HepG2 (cell line): ENCODE measurements around the gene TIPIN. TPM values are rescaled to one million over a fixed set of nuclear protein-coding genes. Genes with fewer than 3 reads are reported as not detected.

Experiments used
- FLYWCH1 ChIP-seq: sonication (generic); formaldehyde crosslinking; IDR thresholded peaks from 2 replicates; pipeline ENCODE4 v1.8.1; 2023; ENCODE audit warnings: mild to moderate bottlenecking, missing genetic modification reagents
- PRDM10 ChIP-seq: sonication (generic); formaldehyde crosslinking; IDR thresholded peaks from 2 replicates; pipeline ENCODE4 v1.4.0; 2020; ENCODE audit warnings: low read depth, missing genetic modification reagents
- REPIN1 ChIP-seq: sonication (generic); formaldehyde crosslinking; IDR thresholded peaks from 2 replicates; pipeline ENCODE4 v1.8.0; 2022; ENCODE audit warnings: missing genetic modification reagents, low read depth, mild to moderate bottlenecking, borderline replicate concordance
- XRCC5 ChIP-seq: fragments of 200-400 bp; formaldehyde crosslinking; optimal IDR thresholded peaks from 2 replicates; pipeline ENCODE3; 2017; ENCODE audit warnings: mild to moderate bottlenecking, low read length
- ZNF33A ChIP-seq: sonication (generic); formaldehyde crosslinking; IDR thresholded peaks from 2 replicates; pipeline ENCODE4 v1.5.1; 2020; ENCODE audit warnings: missing genetic modification reagents, mild to moderate bottlenecking, moderate library complexity, borderline replicate concordance
- ZNF572 ChIP-seq: sonication (generic); formaldehyde crosslinking; IDR thresholded peaks from 2 replicates; pipeline ENCODE4 v1.5.1; 2020; ENCODE audit warnings: mild to moderate bottlenecking, missing genetic modification reagents
- ZNF589 ChIP-seq: sonication (generic); formaldehyde crosslinking; conservative IDR thresholded peaks from 2 replicates; pipeline ENCODE4 v1.8.0; 2022; ENCODE audit warnings: mild to moderate bottlenecking, moderate library complexity, missing genetic modification reagents
- ZSCAN21 ChIP-seq: sonication (generic); formaldehyde crosslinking; IDR thresholded peaks from 2 replicates; pipeline ENCODE4 v1.8.0; 2022; ENCODE audit warnings: mild to moderate bottlenecking, missing genetic modification reagents, moderate library complexity, borderline replicate concordance
- polyA plus RNA-seq, 8 experiments: library from polyadenylated mRNA; depleted of rRNA in 3 of 8; stranded (reverse) in 7 of 8; unstranded in 1 of 8; fragments of >200 nt; fragmentation: Illumina TruSeq in 4 of 8; extraction: Trizol in 4 of 8; gene quantifications; 2 replicates each; pipeline versions ENCODE4 v1.2.1 to v1.2.3, GENCODE V29; 2011 to 2016; ENCODE audit warnings: low read depth in 4 of 8, missing spikeins in 1 of 8, mixed read lengths in 1 of 8; ENCODE audit not compliant: insufficient read depth in 1 of 8
- total RNA-seq, 5 experiments: library from RNA; depleted of rRNA; stranded (reverse); fragments of >200 nt; fragmentation: Illumina TruSeq; extraction: Trizol; gene quantifications; 2 replicates each; pipeline ENCODE4 v1.2.3, GENCODE V29; 2016; ENCODE audit warnings: low read depth in 1 of 5
- TF ChIP-seq, protein P1 (sequence below): sonication (generic); formaldehyde crosslinking; IDR thresholded peaks from 2 replicates; pipeline ENCODE4 v1.4.0; 2020; ENCODE audit warnings: missing genetic modification reagents, mild to moderate bottlenecking, borderline replicate concordance
- TF ChIP-seq, protein P2 (sequence below): sonication (generic); formaldehyde crosslinking; IDR thresholded peaks from 2 replicates; pipeline ENCODE4 v1.5.1; 2020; ENCODE audit warnings: mild to moderate bottlenecking, missing genetic modification reagents, moderate library complexity

Gene TIPIN
- total and polyA plus RNA-seq, 2 of the 13 experiments (the other 11 are each of a cell fraction or from before 2014, with no cell fraction given) = 2.7 to 28.6 TPM

GRCh38 chr15:66292571-66293418 is 63.7 kb downstream of the TIPIN start (continued):
- 0 out of 2 replicates have a peak, but pooled peaks have one; percentile 7 for TF ChIP-seq REPIN1 (CRISPR knock-in tag)
- TF ChIP-seq, protein P1, sequence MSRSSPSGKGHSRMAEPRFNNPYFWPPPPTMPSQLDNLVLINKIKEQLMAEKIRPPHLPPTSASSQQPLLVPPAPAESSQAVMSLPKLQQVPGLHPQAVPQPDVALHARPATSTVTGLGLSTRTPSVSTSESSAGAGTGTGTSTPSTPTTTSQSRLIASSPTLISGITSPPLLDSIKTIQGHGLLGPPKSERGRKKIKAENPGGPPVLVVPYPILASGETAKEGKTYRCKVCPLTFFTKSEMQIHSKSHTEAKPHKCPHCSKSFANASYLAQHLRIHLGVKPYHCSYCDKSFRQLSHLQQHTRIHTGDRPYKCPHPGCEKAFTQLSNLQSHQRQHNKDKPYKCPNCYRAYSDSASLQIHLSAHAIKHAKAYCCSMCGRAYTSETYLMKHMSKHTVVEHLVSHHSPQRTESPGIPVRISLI = no peak
- TF ChIP-seq ZNF589 (CRISPR knock-in tag) = no peak
- no peak for TF ChIP-seq ZSCAN21 (CRISPR knock-in tag)
- 0 out of 2 replicates have a peak, but pooled peaks have one; percentile 35 for TF ChIP-seq ZNF572 (CRISPR knock-in tag)
- TF ChIP-seq FLYWCH1 (CRISPR knock-in tag) = no peak
- no peak for TF ChIP-seq XRCC5
- TF ChIP-seq, protein P2, sequence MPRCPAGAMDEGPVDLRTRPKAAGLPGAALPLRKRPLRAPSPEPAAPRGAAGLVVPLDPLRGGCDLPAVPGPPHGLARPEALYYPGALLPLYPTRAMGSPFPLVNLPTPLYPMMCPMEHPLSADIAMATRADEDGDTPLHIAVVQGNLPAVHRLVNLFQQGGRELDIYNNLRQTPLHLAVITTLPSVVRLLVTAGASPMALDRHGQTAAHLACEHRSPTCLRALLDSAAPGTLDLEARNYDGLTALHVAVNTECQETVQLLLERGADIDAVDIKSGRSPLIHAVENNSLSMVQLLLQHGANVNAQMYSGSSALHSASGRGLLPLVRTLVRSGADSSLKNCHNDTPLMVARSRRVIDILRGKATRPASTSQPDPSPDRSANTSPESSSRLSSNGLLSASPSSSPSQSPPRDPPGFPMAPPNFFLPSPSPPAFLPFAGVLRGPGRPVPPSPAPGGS = no peak
- TF ChIP-seq ZNF33A (CRISPR knock-in tag) = no peak
- no peak for TF ChIP-seq PRDM10 (CRISPR knock-in tag)
- TF ChIP-seq, all 625 proteins: peak for 18
